SJCRH30 (cell line): ENCODE measurements around the gene BCAS3. TPM values are rescaled to one million over a fixed set of nuclear protein-coding genes. Genes with fewer than 3 reads are reported as not detected.

Experiments
- DNase-seq, 2 experiments: peaks; one replicate each; pipeline ENCODE4 v3.0.0-alpha.2; 2015 to 2020
- H3K27ac ChIP-seq: fragments of 250-450 bp; sonication (Bioruptor Pico); 2 replicates; pipeline ENCODE4 v1.5.1; 2020; ENCODE audit warnings: mild to moderate bottlenecking, moderate library complexity
- H3K27me3 ChIP-seq: fragments of 250-450 bp; sonication (Bioruptor Pico); 2 replicates; pipeline ENCODE4 v1.5.1; 2020; ENCODE audit warnings: mild to moderate bottlenecking, moderate library complexity
- H3K36me3 ChIP-seq: fragments of 250-450 bp; sonication (Bioruptor Pico); 2 replicates; pipeline ENCODE4 v1.5.1; 2020; ENCODE audit warnings: mild to moderate bottlenecking, moderate library complexity
- H3K4me1 ChIP-seq: fragments of 250-450 bp; sonication (Bioruptor Pico); 2 replicates; pipeline ENCODE4 v1.5.1; 2020; ENCODE audit warnings: mild to moderate bottlenecking, moderate library complexity
- H3K4me3 ChIP-seq: fragments of 250-450 bp; sonication (Bioruptor Pico); 2 replicates; pipeline ENCODE4 v1.5.1; 2020; ENCODE audit warnings: mild to moderate bottlenecking, moderate library complexity
- H3K9me3 ChIP-seq: fragments of 250-450 bp; sonication (Bioruptor Pico); replicated peaks from 2 replicates; pipeline ENCODE4 v1.5.1; 2020; ENCODE audit warnings: mild to moderate bottlenecking, moderate library complexity
- total RNA-seq: library from RNA; depleted of rRNA; stranded (reverse); fragments of >200 nt; shearing (Covaris generic); gene quantifications from 2 replicates; pipeline ENCODE4 v1.2.3, GENCODE V29; 2014; rRNA removed

Gene BCAS3
- total RNA-seq = 9.6 and 11.6 TPM in 2 replicates

- Histone ChIP-seq H3K36me3 (no peaks in the 10 kb centered on the region), H3K27ac (peak within 1 kb of the TSS; percentile 30), H3K4me1 (no peaks in the 10 kb centered on the region), H3K9me3 (no peaks in the 10 kb centered on the region), H3K27me3 (no peaks in the 10 kb centered on the region), H3K4me3 (peak within 1 kb of the TSS; percentile 71)
- DNase-seq = peak; percentile 97 to 98
These were observed at the start of gene BCAS3 for GRCh38 chr17:60677308-60678117. Gene BCAS3, plus strand, starts transcription at chr17:60677851.

- Histone ChIP-seq H3K27me3 (no peaks in the 10 kb centered on the region), H3K4me3 (no peak overlapping the region), H3K27ac (no peak overlapping the region), H3K9me3 (no peaks in the 10 kb centered on the region), H3K36me3 (0 out of 2 replicates have a peak, but pooled peaks cover 3% of the 10 kb centered on the region), H3K4me1 (no peaks in the 10 kb centered on the region)
- no peak for DNase-seq
These were observed 49.3 kb upstream of the BCAS3 start for GRCh38 chr17:60628252-60628889.

GRCh38 chr17:60629120-60629519 is 48.5 kb upstream of the BCAS3 start:
- no peak overlapping the region for H3K27ac ChIP-seq
- no peaks in the 10 kb centered on the region for H3K9me3 ChIP-seq
- no peaks in the 10 kb centered on the region for H3K27me3 ChIP-seq
- no peak for DNase-seq
- no peak overlapping the region for H3K4me3 ChIP-seq
- 0 out of 2 replicates have a peak, but pooled peaks cover 3% of the 10 kb centered on the region for H3K36me3 ChIP-seq
- H3K4me1 ChIP-seq = no peaks in the 10 kb centered on the region

GRCh38 chr17:60630352-60630751 is 47.3 kb upstream of the BCAS3 start:
- Histone ChIP-seq H3K9me3 (no peaks in the 10 kb centered on the region), H3K4me1 (no peaks in the 10 kb centered on the region), H3K27me3 (no peaks in the 10 kb centered on the region), H3K36me3 (0 out of 2 replicates have a peak, but pooled peaks cover 3% of the 10 kb centered on the region), H3K27ac (no peak overlapping the region), H3K4me3 (no peak overlapping the region)
- DNase-seq = no peak

- Histone ChIP-seq H3K36me3 (0 out of 2 replicates have a peak, but pooled peaks cover 3% of the 10 kb centered on the region), H3K4me1 (no peaks in the 10 kb centered on the region), H3K27me3 (no peaks in the 10 kb centered on the region), H3K4me3 (no peak overlapping the region), H3K27ac (no peak overlapping the region), H3K9me3 (no peaks in the 10 kb centered on the region)
- DNase-seq = no peak
These were observed 46.5 kb upstream of the BCAS3 start for GRCh38 chr17:60631119-60631518.

GRCh38 chr17:60637683-60638082 is 40.0 kb upstream of the BCAS3 start:
- no peak overlapping the region for H3K4me3 ChIP-seq
- H3K9me3 ChIP-seq = no peaks in the 10 kb centered on the region
- DNase-seq = no peak
- no peaks in the 10 kb centered on the region for H3K4me1 ChIP-seq
- no peaks in the 10 kb centered on the region for H3K36me3 ChIP-seq
- no peaks in the 10 kb centered on the region for H3K27me3 ChIP-seq
- no peak overlapping the region for H3K27ac ChIP-seq

- no peaks in the 10 kb centered on the region for H3K36me3 ChIP-seq
- DNase-seq = no peak
- H3K27me3 ChIP-seq = no peaks in the 10 kb centered on the region
- H3K9me3 ChIP-seq = no peaks in the 10 kb centered on the region
- H3K27ac ChIP-seq = no peak overlapping the region
- H3K4me1 ChIP-seq = no peaks in the 10 kb centered on the region
- no peak overlapping the region for H3K4me3 ChIP-seq
These were observed 38.7 kb upstream of the BCAS3 start for GRCh38 chr17:60639019-60639330.

- H3K4me1 ChIP-seq = no peaks in the 10 kb centered on the region
- H3K36me3 ChIP-seq = no peaks in the 10 kb centered on the region
- DNase-seq = peak in 1 of 2 experiments; percentile 11
- no peak overlapping the region for H3K27ac ChIP-seq
- H3K27me3 ChIP-seq = no peaks in the 10 kb centered on the region
- no peak overlapping the region for H3K4me3 ChIP-seq
- H3K9me3 ChIP-seq = no peaks in the 10 kb centered on the region
These were observed 37.1 kb upstream of the BCAS3 start for GRCh38 chr17:60640503-60640902.

- Histone ChIP-seq H3K27ac (no peak overlapping the region), H3K4me3 (no peak overlapping the region)
- DNase-seq = no peak
These were observed 36.5 kb upstream of the BCAS3 start for GRCh38 chr17:60641126-60641525.

GRCh38 chr17:60641810-60642220 is 35.8 kb upstream of the BCAS3 start:
- Histone ChIP-seq H3K4me1 (no peaks in the 10 kb centered on the region), H3K27me3 (no peaks in the 10 kb centered on the region), H3K9me3 (no peaks in the 10 kb centered on the region), H3K27ac (no peak overlapping the region), H3K4me3 (no peak overlapping the region), H3K36me3 (no peaks in the 10 kb centered on the region)
- peak; percentile 77 to 85 for DNase-seq

More at GRCh38 chr17:60641126-60641525, 36.5 kb upstream of the BCAS3 start:
- no peaks in the 10 kb centered on the region for H3K27me3 ChIP-seq
- no peaks in the 10 kb centered on the region for H3K4me1 ChIP-seq
- no peaks in the 10 kb centered on the region for H3K36me3 ChIP-seq
- H3K9me3 ChIP-seq = no peaks in the 10 kb centered on the region

- no peaks in the 10 kb centered on the region for H3K4me1 ChIP-seq
- no peaks in the 10 kb centered on the region for H3K27me3 ChIP-seq
- DNase-seq = no peak
- no peak overlapping the region for H3K4me3 ChIP-seq
- no peak overlapping the region for H3K27ac ChIP-seq
- peaks cover 14% of the 10 kb centered on the region for H3K36me3 ChIP-seq
- H3K9me3 ChIP-seq = no peaks in the 10 kb centered on the region
These were observed 31.6 kb upstream of the BCAS3 start for GRCh38 chr17:60645918-60646523.

- no peak overlapping the region for H3K27ac ChIP-seq
These were observed 30.9 kb upstream of the BCAS3 start for GRCh38 chr17:60646701-60647100.

GRCh38 chr17:60647705-60648104 is 29.9 kb upstream of the BCAS3 start:
- no peak overlapping the region for H3K4me3 ChIP-seq
- no peak overlapping the region for H3K27ac ChIP-seq
- peaks cover 17% of the 10 kb centered on the region for H3K36me3 ChIP-seq
- no peaks in the 10 kb centered on the region for H3K27me3 ChIP-seq
- no peaks in the 10 kb centered on the region for H3K4me1 ChIP-seq
- H3K9me3 ChIP-seq = no peaks in the 10 kb centered on the region
- no peak for DNase-seq

More at GRCh38 chr17:60646701-60647100, 30.9 kb upstream of the BCAS3 start:
- no peak for DNase-seq
- no peaks in the 10 kb centered on the region for H3K4me1 ChIP-seq
- no peaks in the 10 kb centered on the region for H3K27me3 ChIP-seq
- no peak overlapping the region for H3K4me3 ChIP-seq
- no peaks in the 10 kb centered on the region for H3K9me3 ChIP-seq
- peaks cover 17% of the 10 kb centered on the region for H3K36me3 ChIP-seq

- Histone ChIP-seq H3K9me3 (no peaks in the 10 kb centered on the region), H3K27me3 (no peaks in the 10 kb centered on the region), H3K4me3 (no peak overlapping the region), H3K36me3 (peaks cover 17% of the 10 kb centered on the region), H3K4me1 (no peaks in the 10 kb centered on the region), H3K27ac (no peak overlapping the region)
- DNase-seq = no peak
These were observed 25.0 kb upstream of the BCAS3 start for GRCh38 chr17:60652454-60653247.
